Neural progenitor cell (in vitro differentiated cells): Measurements from ENCODE around the gene MED12L. TPM values are rescaled to one million over a fixed set of nuclear protein-coding genes. Genes with fewer than 3 reads are reported as not detected.

ENCODE experiments used
- DNase-seq: peaks from one replicate; pipeline ENCODE4 v3.0.0-alpha.2; 2016; ENCODE audit warnings: low spot score
- H2AFZ ChIP-seq: fragments of 200-600 bp; sonication (generic); replicated peaks from 2 replicates; pipeline ENCODE4 v1.6.1; 2016; ENCODE audit warnings: antibody characterized with exemption
- H3F3A ChIP-seq: fragments of 200-600 bp; sonication (generic); 2 replicates; pipeline ENCODE4 v1.6.1; 2016; ENCODE audit warnings: antibody characterized with exemption, low read depth
- H3K27ac ChIP-seq: fragments of 200-600 bp; sonication (generic); 2 replicates; pipeline ENCODE4 v1.5.1; 2016; ENCODE audit warnings: mild to moderate bottlenecking
- H3K27me3 ChIP-seq: fragments of 200-600 bp; sonication (generic); 2 replicates; pipeline ENCODE4 v1.6.1; 2016; ENCODE audit warnings: mild to moderate bottlenecking, moderate library complexity
- H3K36me3 ChIP-seq: fragments of 200-600 bp; sonication (generic); 2 replicates; pipeline ENCODE4 v1.5.1; 2016
- H3K4me1 ChIP-seq: fragments of 200-600 bp; sonication (generic); 2 replicates; pipeline ENCODE4 v1.6.1; 2016; ENCODE audit warnings: mixed run types
- H3K4me2 ChIP-seq: fragments of 200-600 bp; sonication (generic); 2 replicates; pipeline ENCODE4 v1.6.1; 2016
- H3K4me3 ChIP-seq: fragments of 200-600 bp; sonication (generic); 2 replicates; pipeline ENCODE4 v1.5.1; 2016
- H3K79me2 ChIP-seq: fragments of 200-600 bp; sonication (generic); 2 replicates; pipeline ENCODE4 v1.6.1; 2016; ENCODE audit warnings: low read depth
- H3K9ac ChIP-seq: fragments of 200-600 bp; sonication (generic); 2 replicates; pipeline ENCODE4 v1.6.1; 2016
- H3K9me3 ChIP-seq: fragments of 200-600 bp; sonication (generic); 2 replicates; pipeline ENCODE4 v1.5.1; 2016; ENCODE audit warnings: low read depth
- H4K20me1 ChIP-seq: fragments of 200-600 bp; sonication (generic); 2 replicates; pipeline ENCODE4 v1.6.1; 2016; ENCODE audit warnings: low read depth
- H3K27ac Mint-ChIP-seq: 3 replicates; pipeline ENCODE4 v1.8.0; 2021; ENCODE audit warnings: mixed read lengths
- H3K27me3 Mint-ChIP-seq: 2 replicates; pipeline ENCODE4 v1.8.0; 2022; ENCODE audit warnings: low read depth, mild to moderate bottlenecking, inconsistent platforms, moderate library complexity, mixed read lengths; ENCODE audit not compliant: insufficient read depth
- H3K36me3 Mint-ChIP-seq: 3 replicates; pipeline ENCODE4 v1.8.0; 2021; ENCODE audit warnings: mixed read lengths
- H3K4me1 Mint-ChIP-seq: 3 replicates; pipeline ENCODE4 v1.8.0; 2021; ENCODE audit warnings: mixed read lengths
- H3K4me3 Mint-ChIP-seq: 3 replicates; pipeline ENCODE4 v1.8.0; 2021; ENCODE audit warnings: mild to moderate bottlenecking, moderate library complexity, mixed read lengths
- H3K9me3 Mint-ChIP-seq: 3 replicates; pipeline ENCODE4 v1.8.0; 2020; ENCODE audit warnings: mixed read lengths
- CTCF ChIP-seq: fragments of 200-600 bp; sonication (generic); IDR thresholded peaks from 2 replicates; pipeline ENCODE4 v1.5.1; 2017; ENCODE audit warnings: antibody characterized with exemption, mild to moderate bottlenecking
- EZH2 ChIP-seq: fragments of 200-600 bp; sonication (generic); IDR thresholded peaks from 2 replicates; pipeline ENCODE4 v1.6.1; 2017; ENCODE audit warnings: antibody characterized with exemption, mild to moderate bottlenecking, moderate library complexity
- EZH2phosphoT487 ChIP-seq: fragments of 200-600 bp; sonication (generic); IDR thresholded peaks from 2 replicates; pipeline ENCODE4 v1.6.1; 2017; ENCODE audit warnings: antibody characterized with exemption
- total RNA-seq: library from RNA; depleted of rRNA; stranded (reverse); fragments of >200 nt; gene quantifications from 2 replicates; pipeline ENCODE4 v1.2.3, GENCODE V29; 2015; ENCODE audit warnings: low replicate concordance

MED12L gene
- total RNA-seq, 1 donor from 2014 or later = 16.5 TPM

- H3K36me3 ChIP-seq = no peaks in the 10 kb centered on the region
- TF ChIP-seq EZH2 (no peak), CTCF (no peak), EZH2phosphoT487 (no peak)
- H3K79me2 ChIP-seq = no peaks in the 10 kb centered on the region
- H3K9me3 ChIP-seq = no peaks in the 10 kb centered on the region
- Mint-ChIP-seq H3K27ac (no peak overlapping the region), H3K4me1 (peaks cover 3% of the 10 kb centered on the region), H3K4me3 (no peak overlapping the region), H3K9me3 (no peaks in the 10 kb centered on the region), H3K27me3 (peaks cover 2% of the 10 kb centered on the region), H3K36me3 (peaks cover 2% of the 10 kb centered on the region)
- no peak for DNase-seq
- H3K27me3 ChIP-seq = no peaks in the 10 kb centered on the region
- no peak overlapping the region for H2AFZ ChIP-seq
- H3K4me3 ChIP-seq = no peak overlapping the region
- H4K20me1 ChIP-seq = no peaks in the 10 kb centered on the region
- no peaks in the 10 kb centered on the region for H3K4me1 ChIP-seq
- H3F3A ChIP-seq = no peaks in the 10 kb centered on the region
- no peak overlapping the region for H3K4me2 ChIP-seq
- H3K9ac ChIP-seq = no peak overlapping the region
- H3K27ac ChIP-seq = no peak overlapping the region
These were observed 92.9 kb downstream of the MED12L start for GRCh38 chr3:151178208-151178845.

- Histone ChIP-seq H3K27ac (no peak overlapping the region), H3F3A (no peaks in the 10 kb centered on the region), H3K36me3 (no peaks in the 10 kb centered on the region), H3K4me3 (no peak overlapping the region), H3K27me3 (no peaks in the 10 kb centered on the region), H3K79me2 (no peaks in the 10 kb centered on the region), H3K4me1 (no peaks in the 10 kb centered on the region), H3K9ac (no peak overlapping the region), H4K20me1 (no peaks in the 10 kb centered on the region), H2AFZ (no peak overlapping the region), H3K9me3 (no peaks in the 10 kb centered on the region), H3K4me2 (no peak overlapping the region)
- Mint-ChIP-seq H3K4me3 (no peak overlapping the region), H3K4me1 (peaks cover 3% of the 10 kb centered on the region), H3K27me3 (no peaks in the 10 kb centered on the region), H3K9me3 (no peaks in the 10 kb centered on the region), H3K27ac (no peak overlapping the region), H3K36me3 (peaks cover 4% of the 10 kb centered on the region)
- no peak for DNase-seq
- TF ChIP-seq EZH2 = no peak
- no peak for TF ChIP-seq CTCF
- no peak for TF ChIP-seq EZH2phosphoT487
These were observed 97.0 kb downstream of the MED12L start for GRCh38 chr3:151182349-151183079.

DNA sequence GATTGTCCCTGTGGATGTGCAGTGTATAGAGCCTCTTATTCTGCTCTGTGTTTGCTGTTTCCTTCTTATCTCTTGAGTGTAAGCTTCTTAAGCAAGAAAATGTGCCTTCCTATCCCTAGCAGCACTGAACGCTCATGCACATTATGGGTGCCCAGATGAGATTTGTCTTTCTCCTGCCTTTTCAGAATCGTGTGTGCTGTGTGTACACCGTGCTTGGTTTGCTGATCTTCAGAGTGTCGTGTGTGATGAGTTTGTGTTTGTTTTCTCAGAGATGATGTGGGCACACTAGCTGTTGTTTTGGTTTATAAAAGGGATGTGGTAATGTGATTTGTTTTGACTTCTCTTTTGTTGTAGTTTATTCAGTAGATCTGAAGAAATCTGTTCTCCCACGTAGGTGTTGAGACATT is 97.8 kb downstream of the MED12L start:
- Histone ChIP-seq H3K36me3 (no peaks in the 10 kb centered on the region), H3K9me3 (no peaks in the 10 kb centered on the region), H3K4me1 (no peaks in the 10 kb centered on the region), H3K27ac (no peak overlapping the region), H3K27me3 (no peaks in the 10 kb centered on the region), H3F3A (no peaks in the 10 kb centered on the region), H3K4me2 (no peak overlapping the region), H4K20me1 (no peaks in the 10 kb centered on the region), H2AFZ (no peak overlapping the region), H3K79me2 (no peaks in the 10 kb centered on the region), H3K9ac (no peak overlapping the region), H3K4me3 (no peak overlapping the region)
- DNase-seq = no peak
- Mint-ChIP-seq H3K36me3 (peaks cover 4% of the 10 kb centered on the region), H3K4me1 (peaks cover 3% of the 10 kb centered on the region), H3K27ac (peak overlapping the region; percentile 7), H3K27me3 (no peaks in the 10 kb centered on the region), H3K9me3 (no peaks in the 10 kb centered on the region), H3K4me3 (no peak overlapping the region)
- TF ChIP-seq EZH2 (no peak), EZH2phosphoT487 (no peak), CTCF (no peak)
